SK-MEL-5 (cell line): ENCODE results near the gene SMYD2. TPM values are rescaled to one million over a fixed set of nuclear protein-coding genes. Genes with fewer than 3 reads are reported as not detected.

Source experiments
- DNase-seq: peaks from one replicate; pipeline ENCODE4 v3.0.0-alpha.2; 2016; ENCODE audit warnings: low read depth, low spot score
- in situ Hi-C: cut with HindIII; loops from 2 replicates; pipeline ENCODE4 v1.10.0; 2016; ENCODE audit warnings: low sequenced_read_pairs, high pct_unique_total_duplicates, low pct_unique_long_range_greater_than_20kb
- total RNA-seq: library from RNA; depleted of rRNA; stranded (reverse); fragments of >200 nt; shearing (Covaris generic); gene quantifications from 2 replicates; pipeline ENCODE4 v1.2.3, GENCODE V29; 2014

The SMYD2 gene
- total RNA-seq, 1 experiment from 2014 or later, result 56.3 TPM

- in situ Hi-C loops, result no loop called here
- no peak for DNase-seq
Observed at GRCh38 chr1:214362188-214362882, 81.4 kb downstream of the SMYD2 start.

DNA sequence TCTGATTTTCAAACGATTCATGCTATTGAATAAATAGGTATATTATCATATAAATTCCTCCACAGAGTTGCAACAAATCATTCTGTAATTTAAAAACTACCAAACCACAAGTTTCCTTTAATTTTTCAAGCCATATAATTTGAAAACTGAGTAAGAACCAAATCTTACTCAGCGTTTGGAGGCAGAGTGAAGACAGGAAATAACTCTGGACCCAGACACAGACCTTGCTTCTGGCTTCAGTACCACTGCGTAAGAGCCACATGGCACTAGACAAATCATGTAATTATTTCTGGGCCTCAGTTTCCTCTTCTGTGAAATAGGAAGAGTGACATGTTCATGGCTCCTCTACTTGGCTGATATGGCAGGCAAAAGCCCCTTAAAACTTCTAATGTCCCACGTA lies 82.4 kb downstream of the SMYD2 start:
- DNase-seq, result no peak
- in situ Hi-C loops, result no loop called here

- in situ Hi-C loops, result no loop called here
- no peak for DNase-seq
Observed at GRCh38 chr1:214364386-214364785, 83.4 kb downstream of the SMYD2 start.

DNA sequence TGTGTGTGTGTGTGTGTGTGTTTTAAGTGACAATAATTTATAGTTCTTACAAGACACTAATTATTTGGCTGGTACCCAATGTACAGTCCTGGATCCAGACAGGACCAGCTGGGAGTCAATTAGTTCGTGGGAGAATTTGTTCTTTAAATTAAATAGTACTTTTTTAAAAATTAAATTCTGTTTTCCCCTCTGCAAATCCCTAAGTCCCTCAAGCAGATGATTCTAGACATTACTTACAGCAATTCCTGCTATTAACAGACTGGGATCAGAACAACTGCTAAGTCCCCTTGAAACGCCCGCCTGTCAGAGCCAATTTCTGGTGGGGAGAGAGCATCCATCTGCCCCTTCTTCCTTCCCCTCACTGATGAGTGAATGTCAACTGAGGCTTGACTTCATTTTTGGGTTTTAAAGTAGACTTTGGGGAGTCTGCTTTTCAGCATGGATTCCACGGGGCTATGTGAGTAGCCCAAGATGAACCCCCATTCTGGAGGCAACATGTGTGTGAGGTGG lies 83.9 kb downstream of the SMYD2 start:
- DNase-seq, result no peak
- in situ Hi-C loops, result no loop called here

DNA sequence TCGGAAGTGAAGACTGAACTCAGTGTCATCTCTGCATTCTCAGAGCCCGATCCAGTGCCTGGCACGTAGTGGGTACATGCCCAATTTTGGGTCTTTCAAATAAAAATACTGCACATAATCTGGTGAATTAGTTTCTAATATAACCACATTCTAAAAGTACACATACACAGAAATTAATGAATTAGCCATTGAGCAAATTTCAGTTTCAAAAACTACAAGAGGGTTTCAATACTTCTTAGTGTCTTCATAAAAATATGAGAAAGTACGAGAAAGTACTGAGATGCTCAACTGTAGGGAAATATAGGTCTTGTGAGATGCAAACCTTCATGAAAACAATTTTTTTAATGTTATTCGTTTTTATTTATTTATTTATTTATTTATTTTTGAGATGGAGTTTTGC lies 86.9 kb downstream of the SMYD2 start:
- in situ Hi-C loops, result no loop called here
- no peak for DNase-seq

DNA sequence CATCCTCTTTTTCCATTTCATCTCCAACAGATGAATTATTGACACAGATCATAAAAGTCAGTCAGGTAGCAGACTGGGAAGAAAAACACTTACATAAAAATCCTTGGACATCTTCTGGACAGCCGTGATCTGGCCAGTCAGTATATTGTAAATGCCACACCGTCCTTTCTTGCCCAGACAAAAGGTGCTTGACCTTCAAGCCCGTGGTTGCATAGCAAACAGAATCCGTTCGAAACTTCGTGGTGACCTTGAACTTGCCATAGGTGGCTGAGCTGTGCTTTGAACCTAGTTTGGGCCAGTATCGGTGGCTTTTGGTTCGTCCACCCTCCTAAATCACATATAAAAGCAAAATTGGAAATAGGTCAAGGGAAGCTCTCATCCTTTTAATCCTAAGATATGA lies 88.4 kb downstream of the SMYD2 start:
- in situ Hi-C loops, result no loop called here
- no peak for DNase-seq

DNA sequence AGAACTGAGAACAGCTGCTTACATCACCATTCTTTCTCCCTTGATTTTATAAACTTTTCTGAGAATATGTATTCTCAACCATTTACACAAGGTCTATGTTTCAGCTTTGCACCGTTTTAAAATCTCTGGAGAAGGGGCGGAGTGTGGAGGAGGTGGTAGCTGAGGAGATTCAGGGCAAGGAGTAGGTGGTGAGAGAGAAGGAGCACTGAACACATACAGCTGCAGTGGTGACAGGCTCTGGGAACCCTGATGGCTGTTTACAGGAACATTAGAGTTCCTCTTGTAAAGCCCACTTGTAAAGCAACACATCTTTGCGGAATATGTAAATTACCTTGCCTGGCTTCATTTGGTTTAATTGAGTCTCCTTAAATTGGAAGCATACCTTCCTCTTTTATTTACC lies 89.7 kb downstream of the SMYD2 start:
- in situ Hi-C loops, result no loop called here
- no peak for DNase-seq

GRCh38 chr1:214372092-214372491 lies 91.1 kb downstream of the SMYD2 start:
- no peak for DNase-seq
- in situ Hi-C loops, result no loop called here

- in situ Hi-C loops, result no loop called here
- no peak for DNase-seq
Observed at GRCh38 chr1:214377485-214377884, 96.5 kb downstream of the SMYD2 start.

DNA sequence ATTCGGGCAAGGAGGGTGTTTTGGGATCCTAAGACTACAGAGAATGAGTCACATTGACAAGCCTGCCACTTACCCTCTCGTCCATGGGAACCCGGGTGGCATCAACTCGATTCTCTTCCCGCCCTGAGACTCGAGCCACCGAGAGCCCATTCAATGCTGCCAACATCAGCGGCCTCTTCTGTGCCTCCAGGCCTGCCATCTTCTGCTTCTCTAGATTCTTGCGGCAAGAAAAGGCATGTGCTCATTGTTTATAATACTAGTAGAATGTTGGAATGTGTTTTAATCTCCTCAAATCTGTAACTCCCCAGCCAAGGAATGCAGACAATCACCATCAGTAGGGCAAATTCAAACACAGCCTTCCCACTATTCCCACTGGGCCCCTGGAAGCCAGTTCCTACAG lies 96.9 kb downstream of the SMYD2 start:
- no peak for DNase-seq
- in situ Hi-C loops, result no loop called here

GRCh38 chr1:214378492-214378891 lies 97.5 kb downstream of the SMYD2 start:
- in situ Hi-C loops, result no loop called here
- no peak for DNase-seq

GRCh38 chr1:214379236-214379970 lies 98.4 kb downstream of the SMYD2 start:
- in situ Hi-C loops, result no loop called here
- no peak for DNase-seq

- no peak for DNase-seq
- in situ Hi-C loops, result no loop called here
Observed at GRCh38 chr1:214380396-214380795, 99.4 kb downstream of the SMYD2 start.

DNA sequence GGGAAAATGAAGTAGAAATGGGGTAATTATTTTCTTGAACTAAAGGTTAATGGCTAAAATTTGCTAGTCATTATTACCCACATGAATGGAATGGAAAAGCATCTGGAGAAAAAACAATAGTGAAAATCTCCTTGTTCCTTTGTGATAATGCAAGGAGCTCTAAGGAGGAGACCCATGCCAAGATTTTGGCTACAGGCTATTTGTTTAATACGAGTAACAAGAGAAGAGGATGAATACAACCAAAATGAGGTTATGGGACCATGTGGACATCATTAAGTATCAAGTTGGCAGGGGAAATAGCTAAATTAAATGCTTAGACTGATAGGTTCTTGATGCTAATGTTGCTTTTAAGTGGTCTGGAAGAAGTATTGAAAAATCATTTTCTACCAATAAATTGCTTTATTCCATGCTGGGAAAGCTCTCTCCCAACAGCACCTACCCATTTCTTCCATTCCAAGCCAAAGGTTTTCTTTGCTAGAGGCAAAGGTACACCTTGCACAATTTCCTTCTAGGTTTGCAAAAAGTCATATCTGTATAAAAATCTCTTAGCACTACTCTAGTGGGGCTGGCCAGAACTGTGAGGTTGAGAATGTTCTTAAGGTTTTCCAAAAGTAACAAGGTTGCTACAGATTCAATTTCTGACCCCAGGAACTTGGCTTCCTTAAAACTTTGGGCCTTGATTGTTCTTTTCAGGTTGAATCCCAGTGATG lies 100.2 kb downstream of the SMYD2 start:
- in situ Hi-C loops, result no loop called here
- no peak for DNase-seq

GRCh38 chr1:214383381-214384372 lies 102.7 kb downstream of the SMYD2 start:
- in situ Hi-C loops, result no loop called here
- no peak for DNase-seq

GRCh38 chr1:214384373-214385079 lies 103.6 kb downstream of the SMYD2 start:
- no peak for DNase-seq
- in situ Hi-C loops, result no loop called here

DNA sequence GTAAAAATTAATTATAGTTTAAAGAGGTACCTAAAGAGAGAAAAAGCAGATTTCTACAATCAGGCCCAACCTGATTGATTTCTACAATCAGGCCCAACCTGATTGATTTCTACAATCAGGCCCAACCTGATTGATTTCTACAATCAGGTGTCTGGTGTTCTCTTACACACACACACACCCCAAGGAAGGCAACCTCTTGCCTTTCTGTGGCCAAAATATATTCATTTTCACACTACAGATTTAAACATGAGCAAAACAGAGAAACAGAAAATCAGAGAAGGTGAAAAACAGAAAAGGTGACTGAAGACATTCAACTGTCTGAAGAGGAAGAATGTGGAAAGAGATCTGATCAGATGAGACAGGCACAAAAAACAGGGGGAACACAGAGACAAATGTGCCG lies 104.5 kb downstream of the SMYD2 start:
- DNase-seq, result no peak
- in situ Hi-C loops, result no loop called here
